H9 (cell line): ENCODE results near the gene CAMTA1. TPM values are rescaled to one million over a fixed set of nuclear protein-coding genes. Genes with fewer than 3 reads are reported as not detected.

Experiments
- DNase-seq: peaks from one replicate; pipeline ENCODE4 v3.0.0-alpha.2; 2017
- H2AFZ ChIP-seq: one replicate; pipeline ENCODE4 v1.6.1; 2013; ENCODE audit warnings: mild to moderate bottlenecking, low read length, control low read depth, moderate library complexity
- H2AK5ac ChIP-seq: 2 replicates; pipeline ENCODE4 v1.6.1; 2013; ENCODE audit warnings: low read length, control low read depth, mixed read lengths; ENCODE audit not compliant: insufficient read length
- H2BK120ac ChIP-seq: one replicate; pipeline ENCODE4 v1.6.1; 2013; ENCODE audit warnings: low read depth, mild to moderate bottlenecking, low read length, control low read depth, inconsistent platforms; ENCODE audit not compliant: poor library complexity, severe bottlenecking
- H2BK12ac ChIP-seq: 2 replicates; pipeline ENCODE4 v1.6.1; 2013; ENCODE audit warnings: low read length, control low read depth, mixed read lengths, low read depth; ENCODE audit not compliant: insufficient read length
- H2BK15ac ChIP-seq: 2 replicates; pipeline ENCODE4 v1.6.1; 2013; ENCODE audit warnings: low read depth, low read length, control low read depth
- H2BK20ac ChIP-seq: one replicate; pipeline ENCODE4 v1.6.1; 2013; ENCODE audit warnings: low read depth, mild to moderate bottlenecking, low read length, control low read depth, inconsistent platforms; ENCODE audit not compliant: poor library complexity, severe bottlenecking
- H2BK5ac ChIP-seq: 2 replicates; pipeline ENCODE4 v1.6.1; 2013; ENCODE audit warnings: low read length, control low read depth, mixed read lengths; ENCODE audit not compliant: insufficient read length
- H3K14ac ChIP-seq: 2 replicates; pipeline ENCODE4 v1.6.1; 2013; ENCODE audit warnings: low read length, control low read depth; ENCODE audit not compliant: insufficient read depth
- H3K18ac ChIP-seq: 2 replicates; pipeline ENCODE4 v1.6.1; 2013; ENCODE audit warnings: low read depth, mild to moderate bottlenecking, mixed read lengths, low read length, control low read depth; ENCODE audit not compliant: insufficient read length
- H3K23ac ChIP-seq: 2 replicates; pipeline ENCODE4 v1.6.1; 2013; ENCODE audit warnings: low read length, control low read depth, mixed read lengths, low read depth; ENCODE audit not compliant: insufficient read length
- H3K23me2 ChIP-seq: 2 replicates; pipeline ENCODE4 v1.6.1; 2013; ENCODE audit warnings: low read depth, mild to moderate bottlenecking, mixed read lengths, low read length, control low read depth; ENCODE audit not compliant: insufficient read length, poor library complexity, severe bottlenecking
- H3K27ac ChIP-seq: 2 replicates; pipeline ENCODE4 v1.5.1; 2013; ENCODE audit warnings: low read length, control low read depth, mixed read lengths, low read depth; ENCODE audit not compliant: insufficient read length
- H3K27me3 ChIP-seq: 2 replicates; pipeline ENCODE4 v1.6.1; 2013; ENCODE audit warnings: low read length, control low read depth, inconsistent platforms; ENCODE audit not compliant: insufficient read depth
- H3K4ac ChIP-seq: 2 replicates; pipeline ENCODE4 v1.6.1; 2013; ENCODE audit warnings: low read depth, mild to moderate bottlenecking, control low read depth, inconsistent platforms, low read length, moderate library complexity
- H3K4me1 ChIP-seq: 2 replicates; pipeline ENCODE4 v1.6.1; 2013; ENCODE audit warnings: low read length, control low read depth, inconsistent platforms; ENCODE audit not compliant: insufficient read depth
- H3K4me2 ChIP-seq: 2 replicates; pipeline ENCODE4 v1.6.1; 2013; ENCODE audit warnings: low read length, control low read depth, mixed read lengths; ENCODE audit not compliant: insufficient read length, insufficient read depth
- H3K56ac ChIP-seq: 2 replicates; pipeline ENCODE4 v1.6.1; 2013; ENCODE audit warnings: low read depth, mild to moderate bottlenecking, mixed read lengths, low read length, control low read depth; ENCODE audit not compliant: insufficient read length
- H3K79me1 ChIP-seq: 2 replicates; pipeline ENCODE4 v1.6.1; 2013; ENCODE audit warnings: low read depth, mild to moderate bottlenecking, moderate library complexity, low read length, control low read depth, inconsistent platforms; ENCODE audit not compliant: insufficient read depth, poor library complexity, severe bottlenecking
- H3K79me2 ChIP-seq: 2 replicates; pipeline ENCODE4 v1.6.1; 2013; ENCODE audit warnings: low read length, control low read depth, inconsistent platforms; ENCODE audit not compliant: insufficient read depth
- H3K9ac ChIP-seq: 2 replicates; pipeline ENCODE4 v1.6.1; 2013; ENCODE audit warnings: low read length, control low read depth, mixed read lengths; ENCODE audit not compliant: insufficient read length; ENCODE audit errors: extremely low read depth
- H3K9me3 ChIP-seq: one replicate; pipeline ENCODE4 v1.6.1; 2013; ENCODE audit warnings: low read depth, low read length, inconsistent platforms; ENCODE audit not compliant: control insufficient read depth
- H3T11ph ChIP-seq: one replicate; pipeline ENCODE4 v1.6.1; 2013; ENCODE audit warnings: mild to moderate bottlenecking, low read length, control low read depth, inconsistent platforms
- H4K20me1 ChIP-seq: one replicate; pipeline ENCODE4 v1.6.1; 2013; ENCODE audit not compliant: control insufficient read depth, insufficient read length, insufficient read depth
- H4K5ac ChIP-seq: 2 replicates; pipeline ENCODE4 v1.6.1; 2013; ENCODE audit warnings: low read depth, mild to moderate bottlenecking, mixed read lengths, low read length, control low read depth; ENCODE audit not compliant: insufficient read length
- H4K8ac ChIP-seq: replicated peaks from 2 replicates; pipeline ENCODE4 v1.6.1; 2013; ENCODE audit warnings: low read length, control low read depth, mixed read lengths, low read depth; ENCODE audit not compliant: insufficient read length
- H4K91ac ChIP-seq: 2 replicates; pipeline ENCODE4 v1.6.1; 2013; ENCODE audit warnings: low read depth, mild to moderate bottlenecking, moderate library complexity, mixed read lengths, low read length, control low read depth; ENCODE audit not compliant: insufficient read length
- H3K27ac Mint-ChIP-seq, 3 experiments: 2 replicates in 2 of 3; 3 replicates in 1 of 3; pipeline ENCODE4 v1.8.0; 2020 to 2021; ENCODE audit warnings: mixed read lengths in 3 of 3, mild to moderate bottlenecking in 1 of 3, moderate library complexity in 1 of 3
- H3K27me3 Mint-ChIP-seq: 2 replicates; pipeline ENCODE4 v1.8.0; 2021; ENCODE audit warnings: low read depth, mild to moderate bottlenecking, moderate library complexity, mixed read lengths
- H3K36me3 Mint-ChIP-seq, 3 experiments: 2 replicates in 2 of 3; 3 replicates in 1 of 3; pipeline ENCODE4 v1.8.0; 2020 to 2021; ENCODE audit warnings: low read depth in 3 of 3, mixed read lengths in 3 of 3; ENCODE audit not compliant: insufficient read depth in 1 of 3
- H3K4me1 Mint-ChIP-seq, 2 experiments: 2 replicates each; pipeline ENCODE4 v1.8.0; 2020; ENCODE audit warnings: mixed read lengths in 2 of 2
- H3K4me3 Mint-ChIP-seq, 2 experiments: 2 replicates in 1 of 2; 3 replicates in 1 of 2; pipeline ENCODE4 v1.8.0; 2020 to 2021; ENCODE audit warnings: mild to moderate bottlenecking in 2 of 2, mixed read lengths in 2 of 2, moderate library complexity in 1 of 2
- H3K9me3 Mint-ChIP-seq, 2 experiments: 2 replicates in 1 of 2; 3 replicates in 1 of 2; pipeline ENCODE4 v1.8.0; 2020; ENCODE audit warnings: mild to moderate bottlenecking in 2 of 2, mixed read lengths in 2 of 2, moderate library complexity in 1 of 2
- CTCF ChIP-seq: fragments of 200-600 bp; sonication (generic); conservative IDR thresholded peaks from 3 replicates; pipeline ENCODE4 v1.8.0; 2021; ENCODE audit warnings: antibody characterized with exemption, mild to moderate bottlenecking
- WGBS: extraction: QIAGEN DNeasy Blood & Tissue Kit; methylation state at CpG from one replicate; pipeline ENCODE4 v1.1.7; 2013; ENCODE audit warnings: missing lambda C conversion rate, low lambda C conversion rate, mixed read lengths; ENCODE audit not compliant: insufficient read length; ENCODE audit errors: extremely low coverage; 5-methylcytosine and 5-hydroxymethylcytosine counted together
- total RNA-seq: library from RNA; stranded (reverse); gene quantifications from 2 replicates; pipeline ENCODE4 v1.2.1, GENCODE V29; 2021

CAMTA1 gene
- total RNA-seq, 1 experiment from 2014 or later: 115 TPM

GRCh38 chr1:7177438-7178146 lies 392.3 kb downstream of the CAMTA1 start:
- no peak overlapping the region for H2AK5ac ChIP-seq
- H4K20me1 ChIP-seq: peaks cover 2% of the 10 kb centered on the region
- no peaks in the 10 kb centered on the region for H3K23me2 ChIP-seq
- peaks cover 5% of the 10 kb centered on the region for H3K27me3 Mint-ChIP-seq
- H3K9me3 Mint-ChIP-seq: peaks cover 11 to 18% of the 10 kb centered on the region in 2 experiments
- H3K36me3 Mint-ChIP-seq: peaks cover 5 to 14% (median 6%) of the 10 kb centered on the region in 3 experiments; a peak in 5 of 7 replicates
- no peak overlapping the region for H2BK5ac ChIP-seq
- no peaks in the 10 kb centered on the region for H3K9me3 ChIP-seq
- H3K79me2 ChIP-seq: no peaks in the 10 kb centered on the region
- peaks cover 11 to 18% of the 10 kb centered on the region in 2 experiments for H3K4me1 Mint-ChIP-seq
- no peak overlapping the region for H3T11ph ChIP-seq
- no peak overlapping the region for H4K8ac ChIP-seq
- no peak overlapping the region for H2BK120ac ChIP-seq
- TF ChIP-seq CTCF: no peak
- H3K14ac ChIP-seq: no peak overlapping the region
- H3K4me2 ChIP-seq: no peak overlapping the region
- H2BK15ac ChIP-seq: no peak overlapping the region
- no peaks in the 10 kb centered on the region for H3K79me1 ChIP-seq
- H3K18ac ChIP-seq: no peak overlapping the region
- peak overlapping the region in 1 of 3 experiments; percentile 9; a peak in 2 of 7 replicates for H3K27ac Mint-ChIP-seq
- H3K4me3 Mint-ChIP-seq: no peak overlapping the region; a peak in 2 of 5 replicates
- H2AFZ ChIP-seq: no peak overlapping the region
- H4K5ac ChIP-seq: no peak overlapping the region
- no CpG with 5 or more reads among the region's 9 CpGs for WGBS
- H3K4me1 ChIP-seq: peaks cover 5% of the 10 kb centered on the region; the same call in 1 of the 2 replicates
- no peak overlapping the region for H3K27ac ChIP-seq
- H3K23ac ChIP-seq: no peak overlapping the region
- no peak overlapping the region for H3K56ac ChIP-seq
- H4K91ac ChIP-seq: no peak overlapping the region
- no peak overlapping the region for H3K4ac ChIP-seq
- no peaks in the 10 kb centered on the region for H3K27me3 ChIP-seq
- H2BK12ac ChIP-seq: no peak overlapping the region
- no peak overlapping the region for H2BK20ac ChIP-seq
- DNase-seq: peak; percentile 63
- no peak overlapping the region for H3K9ac ChIP-seq
